Measurements from ENCODE around the gene TRPC4. TPM values are rescaled to one million over a fixed set of nuclear protein-coding genes. Genes with fewer than 3 reads are reported as not detected.

Gene TRPC4
- total RNA-seq, 3 donors from 2014 or later: 0.29 to 0.98 (median 0.32) TPM

DNA sequence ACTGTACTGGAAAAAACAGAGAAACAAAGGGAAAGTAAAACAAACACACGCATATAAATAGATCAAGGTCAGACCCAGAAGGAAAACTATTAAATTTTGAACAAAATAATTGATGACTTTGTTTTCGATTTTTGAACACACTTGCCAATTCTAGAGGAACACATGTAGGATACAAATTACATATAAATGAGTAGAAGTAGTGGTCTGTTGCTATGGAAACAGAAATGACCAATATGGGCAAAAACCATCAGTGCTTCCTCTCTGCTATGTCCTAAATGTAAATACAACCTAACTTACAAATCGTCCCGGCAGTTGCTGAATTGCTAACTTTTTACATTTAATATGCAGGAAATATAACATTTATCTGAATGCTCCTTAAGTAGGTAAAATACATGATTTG, 205.8 kb downstream of the TRPC4 start:
- H3K4me1 ChIP-seq: no peaks in the 10 kb centered on the region
- TF ChIP-seq, protein P1, sequence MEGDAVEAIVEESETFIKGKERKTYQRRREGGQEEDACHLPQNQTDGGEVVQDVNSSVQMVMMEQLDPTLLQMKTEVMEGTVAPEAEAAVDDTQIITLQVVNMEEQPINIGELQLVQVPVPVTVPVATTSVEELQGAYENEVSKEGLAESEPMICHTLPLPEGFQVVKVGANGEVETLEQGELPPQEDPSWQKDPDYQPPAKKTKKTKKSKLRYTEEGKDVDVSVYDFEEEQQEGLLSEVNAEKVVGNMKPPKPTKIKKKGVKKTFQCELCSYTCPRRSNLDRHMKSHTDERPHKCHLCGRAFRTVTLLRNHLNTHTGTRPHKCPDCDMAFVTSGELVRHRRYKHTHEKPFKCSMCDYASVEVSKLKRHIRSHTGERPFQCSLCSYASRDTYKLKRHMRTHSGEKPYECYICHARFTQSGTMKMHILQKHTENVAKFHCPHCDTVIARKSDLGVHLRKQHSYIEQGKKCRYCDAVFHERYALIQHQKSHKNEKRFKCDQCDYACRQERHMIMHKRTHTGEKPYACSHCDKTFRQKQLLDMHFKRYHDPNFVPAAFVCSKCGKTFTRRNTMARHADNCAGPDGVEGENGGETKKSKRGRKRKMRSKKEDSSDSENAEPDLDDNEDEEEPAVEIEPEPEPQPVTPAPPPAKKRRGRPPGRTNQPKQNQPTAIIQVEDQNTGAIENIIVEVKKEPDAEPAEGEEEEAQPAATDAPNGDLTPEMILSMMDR (IDR thresholded peaks at IDR 0.05): no peak
- TF ChIP-seq POLR2AphosphoS5 (IDR thresholded peaks at IDR 0.05) (no peak), POLR2A (IDR thresholded peaks at IDR 0.05) (no peak)
- no peak overlapping the region for H3K4me3 ChIP-seq
- H3K27me3 ChIP-seq: no peaks in the 10 kb centered on the region
- no peak for DNase-seq (ENCODE audit: low spot score in 2 of 2)
- H3K36me3 ChIP-seq: no peaks in the 10 kb centered on the region
- no peak overlapping the region for H3K27ac ChIP-seq
- intact Hi-C loops (cut with DNase I; ENCODE audit: low total_unique reads): no loop called here
- no peaks in the 10 kb centered on the region for H3K9me3 ChIP-seq

DNA sequence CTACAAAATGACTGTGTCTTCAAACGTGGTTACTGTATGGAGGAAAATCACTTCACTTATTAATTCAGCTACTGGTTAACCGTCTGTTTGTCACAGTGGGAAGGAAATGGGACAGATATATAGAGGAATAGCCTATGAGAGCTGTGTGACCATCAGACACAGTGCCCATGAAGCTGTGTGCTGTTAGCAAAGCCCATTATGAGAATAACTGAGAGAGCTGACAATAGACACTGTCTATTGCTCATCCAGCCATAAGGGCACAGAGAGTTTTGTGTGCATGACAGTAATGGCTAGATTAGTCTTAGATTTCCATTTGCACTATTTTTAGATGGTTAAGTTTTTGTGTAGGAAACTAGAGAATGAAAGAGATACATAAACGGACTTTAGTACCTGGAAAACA, 206.9 kb downstream of the TRPC4 start:
- Histone ChIP-seq H3K9me3 (no peaks in the 10 kb centered on the region), H3K4me1 (no peaks in the 10 kb centered on the region), H3K27ac (no peak overlapping the region), H3K27me3 (no peaks in the 10 kb centered on the region), H3K4me3 (no peak overlapping the region), H3K36me3 (no peaks in the 10 kb centered on the region)
- TF ChIP-seq POLR2AphosphoS5 (IDR thresholded peaks at IDR 0.05) (no peak), POLR2A (IDR thresholded peaks at IDR 0.05) (no peak)
- TF ChIP-seq, protein P1 (IDR thresholded peaks at IDR 0.05): no peak
- intact Hi-C loops (cut with DNase I; ENCODE audit: low total_unique reads): no loop called here
- DNase-seq (ENCODE audit: low spot score in 2 of 2): no peak

DNA sequence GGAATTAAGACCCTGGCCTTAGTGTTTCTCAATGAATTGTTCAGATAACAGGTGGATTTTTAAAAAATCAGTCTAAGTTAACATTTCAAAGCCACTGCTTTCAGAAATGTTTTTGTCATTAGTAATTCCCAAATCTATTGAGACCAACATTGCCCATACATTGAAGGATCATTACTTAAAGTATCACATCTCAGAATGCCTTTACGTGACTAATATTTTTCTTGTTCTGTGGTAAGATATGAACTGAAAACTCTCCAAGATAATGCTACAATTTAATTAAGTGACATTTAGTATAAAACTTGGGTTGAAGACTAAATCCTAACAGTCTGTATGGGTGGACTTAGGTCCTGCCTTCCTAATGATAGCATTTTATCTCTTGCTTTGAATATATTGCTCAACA, 211.6 kb downstream of the TRPC4 start:
- DNase-seq (ENCODE audit: low spot score in 2 of 2): no peak
- no peak overlapping the region for H3K27ac ChIP-seq
- no peaks in the 10 kb centered on the region for H3K9me3 ChIP-seq
- H3K4me3 ChIP-seq: no peak overlapping the region
- intact Hi-C loops (cut with DNase I; ENCODE audit: low total_unique reads): no loop called here
- TF ChIP-seq POLR2A (IDR thresholded peaks at IDR 0.05) (no peak), POLR2AphosphoS5 (IDR thresholded peaks at IDR 0.05) (no peak)
- TF ChIP-seq, protein P1 (IDR thresholded peaks at IDR 0.05): no peak
- H3K36me3 ChIP-seq: no peaks in the 10 kb centered on the region
- H3K27me3 ChIP-seq: no peaks in the 10 kb centered on the region
- H3K4me1 ChIP-seq: no peaks in the 10 kb centered on the region

DNA sequence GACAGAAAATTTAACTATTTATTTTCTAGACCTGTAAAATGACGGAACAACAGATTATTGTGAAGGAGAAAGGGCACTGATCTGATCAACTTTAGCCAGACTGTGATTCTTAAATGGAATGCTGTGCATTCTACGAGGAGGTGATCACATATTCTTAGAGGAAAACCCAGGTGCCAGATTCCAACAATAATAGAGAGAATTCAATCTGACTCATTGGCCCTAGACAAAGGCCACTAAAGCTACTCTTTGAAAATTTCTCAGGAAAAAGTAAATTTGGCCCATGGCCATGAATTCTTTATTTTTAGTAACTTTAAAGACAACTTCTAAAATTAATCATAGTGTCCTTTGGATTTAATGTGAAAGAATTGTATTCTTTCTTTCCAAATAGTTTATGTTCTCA, 212.4 kb downstream of the TRPC4 start:
- no peaks in the 10 kb centered on the region for H3K36me3 ChIP-seq
- intact Hi-C loops (cut with DNase I; ENCODE audit: low total_unique reads): no loop called here
- H3K27ac ChIP-seq: no peak overlapping the region
- no peaks in the 10 kb centered on the region for H3K4me1 ChIP-seq
- TF ChIP-seq, protein P1 (IDR thresholded peaks at IDR 0.05): no peak
- no peak for TF ChIP-seq POLR2AphosphoS5 (IDR thresholded peaks at IDR 0.05)
- no peak overlapping the region for H3K4me3 ChIP-seq
- DNase-seq (ENCODE audit: low spot score in 2 of 2): no peak
- no peaks in the 10 kb centered on the region for H3K27me3 ChIP-seq
- no peaks in the 10 kb centered on the region for H3K9me3 ChIP-seq

DNA sequence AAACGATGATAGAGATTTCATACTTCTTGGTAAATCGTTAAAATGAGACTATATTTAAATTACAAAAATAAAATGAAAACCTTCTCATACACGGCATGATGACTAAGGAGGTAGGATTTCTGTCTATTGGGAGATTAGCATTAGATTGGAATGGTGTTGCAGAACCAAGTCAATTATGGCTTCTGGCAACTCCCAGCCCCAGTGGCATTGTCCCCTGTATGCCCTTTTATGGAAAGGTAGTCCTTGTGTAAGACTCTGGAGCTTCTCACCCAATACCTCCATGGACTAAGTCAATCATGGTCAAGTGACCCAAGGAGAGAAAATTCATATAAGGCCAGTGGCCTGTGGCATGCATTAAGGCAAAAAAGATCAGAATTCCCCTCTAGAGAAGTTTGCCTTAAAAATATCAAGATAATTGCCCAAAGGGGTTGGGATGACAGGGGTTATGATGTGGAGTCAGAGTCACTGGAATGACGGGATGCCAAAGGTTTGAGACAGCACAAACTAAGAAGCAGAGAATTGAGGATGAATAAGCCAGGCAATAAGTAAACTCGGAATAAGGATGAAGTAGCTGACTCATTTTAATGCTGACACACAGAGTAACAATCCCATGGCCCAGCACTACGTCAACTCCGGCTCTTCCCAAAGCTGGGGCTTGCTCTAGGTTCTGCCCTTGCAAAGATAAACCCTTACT, 213.2 kb downstream of the TRPC4 start:
- DNase-seq (ENCODE audit: low spot score in 2 of 2): no peak
- intact Hi-C loops (cut with DNase I; ENCODE audit: low total_unique reads): no loop called here
- no peaks in the 10 kb centered on the region for H3K4me1 ChIP-seq
- no peak overlapping the region for H3K27ac ChIP-seq
- no peak overlapping the region for H3K4me3 ChIP-seq
- TF ChIP-seq, protein P1 (IDR thresholded peaks at IDR 0.05): no peak
- TF ChIP-seq POLR2AphosphoS5 (IDR thresholded peaks at IDR 0.05) (no peak), POLR2A (IDR thresholded peaks at IDR 0.05) (no peak)
- H3K36me3 ChIP-seq: no peaks in the 10 kb centered on the region
- no peaks in the 10 kb centered on the region for H3K9me3 ChIP-seq
- no peaks in the 10 kb centered on the region for H3K27me3 ChIP-seq
